ENCODE measurements around the gene EIF2B2.

The EIF2B2 gene

DNA sequence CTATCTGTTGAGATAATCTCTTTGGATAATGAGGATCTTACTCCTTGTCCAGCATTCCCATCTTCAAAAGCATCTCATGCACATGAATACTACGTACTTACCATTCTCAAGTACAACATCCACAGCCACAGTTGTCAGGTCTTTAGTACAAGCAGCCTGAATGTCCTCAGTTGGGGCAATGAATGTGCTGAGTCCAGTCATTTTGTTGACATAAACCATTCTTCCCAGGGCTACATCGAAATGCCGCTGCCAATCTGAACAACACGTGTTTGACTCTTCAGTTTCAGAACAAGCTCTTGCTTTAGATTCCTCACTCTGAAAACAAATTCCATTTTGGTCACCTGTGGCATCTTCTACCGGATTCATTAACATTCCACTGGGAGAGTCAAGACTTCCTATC is 43.6 kb downstream of the EIF2B2 start:
- no peak for DNase-seq (ENCODE audit: low spot score)

DNA sequence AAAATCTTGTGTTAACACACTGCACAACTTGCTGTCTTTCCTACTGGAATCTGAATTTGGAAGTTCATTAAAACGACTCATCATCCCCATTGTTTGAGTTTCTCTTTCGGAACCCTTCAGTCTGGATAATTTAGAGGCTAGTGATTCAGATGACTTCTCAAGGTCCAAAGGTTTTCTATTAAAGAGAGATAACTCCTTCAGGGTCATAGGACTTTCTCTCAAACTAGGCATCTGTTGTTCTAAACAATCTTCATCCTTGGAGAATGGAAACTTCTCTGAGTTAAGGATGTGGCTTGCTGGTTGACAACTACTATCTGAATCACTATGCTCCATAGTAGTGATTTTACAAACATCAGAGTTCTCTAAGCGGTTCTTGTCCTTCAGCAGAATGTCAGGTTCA is 44.2 kb downstream of the EIF2B2 start:
- no peak for DNase-seq (ENCODE audit: low spot score)

DNA sequence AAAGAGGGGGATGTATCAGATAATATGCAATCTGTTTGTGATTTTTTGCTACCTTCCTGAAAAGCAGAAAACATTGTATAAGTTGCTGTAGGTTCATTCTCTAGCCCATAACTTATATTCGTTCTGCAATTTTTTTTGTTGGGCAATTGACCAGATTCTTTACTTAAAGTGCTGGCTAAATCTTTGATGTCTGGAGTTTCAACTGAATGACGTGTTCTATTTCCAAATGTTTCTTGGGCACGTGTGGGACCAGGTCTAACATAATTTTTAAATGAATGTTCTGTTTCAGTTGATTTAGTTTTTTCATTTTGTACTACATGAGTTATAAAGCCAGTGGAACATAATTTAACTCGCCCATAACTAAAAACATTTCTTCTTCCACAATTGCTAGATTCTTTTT is 44.8 kb downstream of the EIF2B2 start:
- no peak for DNase-seq (ENCODE audit: low spot score)

DNA sequence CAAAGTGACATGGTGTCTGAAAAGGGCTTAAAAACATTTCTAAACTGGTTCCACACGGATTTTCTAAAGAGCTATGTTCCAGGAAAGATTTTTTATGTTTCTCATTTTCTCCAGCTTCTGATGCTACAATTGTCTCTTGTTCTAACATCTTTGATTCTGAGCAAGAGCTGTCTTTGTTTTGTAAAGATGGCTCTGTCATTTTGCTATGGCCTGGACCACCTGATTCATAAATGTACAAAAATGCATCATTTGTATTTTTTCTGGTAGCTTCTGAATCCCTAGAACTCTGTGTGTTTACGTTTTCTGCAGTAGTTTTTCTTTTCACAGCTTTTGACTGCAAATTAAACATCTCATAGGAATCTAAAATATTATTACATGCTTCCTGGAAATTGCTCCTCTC is 45.4 kb downstream of the EIF2B2 start:
- DNase-seq (ENCODE audit: low spot score) = no peak

DNA sequence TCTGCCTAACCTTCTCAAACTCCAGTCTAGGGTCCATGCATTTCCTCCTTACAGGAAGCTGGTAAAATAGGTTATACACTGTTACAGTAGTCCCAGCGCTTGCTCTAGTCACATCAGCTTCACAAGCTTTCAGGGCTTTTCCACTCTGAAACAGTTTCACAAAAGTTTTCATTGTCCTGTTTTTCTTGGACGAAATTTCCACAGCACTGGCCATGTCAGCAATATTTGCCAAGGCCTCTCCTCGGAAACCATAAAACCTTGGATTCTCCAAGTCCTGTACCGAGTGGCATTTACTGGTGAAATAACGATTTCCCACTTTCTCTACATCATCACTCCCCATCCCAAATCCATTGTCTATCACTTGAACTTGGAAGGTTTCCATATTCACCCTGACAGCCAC is 46.4 kb downstream of the EIF2B2 start:
- DNase-seq (ENCODE audit: low spot score) = no peak

DNA sequence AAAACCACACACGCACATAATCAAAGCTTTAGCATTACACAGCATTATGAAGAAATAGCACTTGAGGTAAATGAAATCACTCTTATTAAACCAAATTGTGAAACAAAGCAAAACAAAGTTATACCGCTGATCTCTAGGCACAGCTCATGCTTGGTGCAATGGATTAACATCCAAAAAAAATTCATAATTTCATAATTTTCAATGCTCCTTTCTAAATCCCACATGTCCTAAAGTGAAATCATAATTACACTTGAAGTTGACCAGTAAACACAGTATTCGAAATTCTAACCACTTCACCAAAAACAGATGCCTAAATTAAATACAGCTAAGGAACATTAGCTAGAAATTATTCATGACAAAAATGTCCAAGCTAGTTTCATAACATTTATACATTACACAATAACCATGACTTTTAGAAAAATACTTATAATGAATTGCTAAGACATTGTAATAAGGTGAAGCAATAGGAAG is 47.0 kb downstream of the EIF2B2 start:
- no peak for DNase-seq (ENCODE audit: low spot score)

DNA sequence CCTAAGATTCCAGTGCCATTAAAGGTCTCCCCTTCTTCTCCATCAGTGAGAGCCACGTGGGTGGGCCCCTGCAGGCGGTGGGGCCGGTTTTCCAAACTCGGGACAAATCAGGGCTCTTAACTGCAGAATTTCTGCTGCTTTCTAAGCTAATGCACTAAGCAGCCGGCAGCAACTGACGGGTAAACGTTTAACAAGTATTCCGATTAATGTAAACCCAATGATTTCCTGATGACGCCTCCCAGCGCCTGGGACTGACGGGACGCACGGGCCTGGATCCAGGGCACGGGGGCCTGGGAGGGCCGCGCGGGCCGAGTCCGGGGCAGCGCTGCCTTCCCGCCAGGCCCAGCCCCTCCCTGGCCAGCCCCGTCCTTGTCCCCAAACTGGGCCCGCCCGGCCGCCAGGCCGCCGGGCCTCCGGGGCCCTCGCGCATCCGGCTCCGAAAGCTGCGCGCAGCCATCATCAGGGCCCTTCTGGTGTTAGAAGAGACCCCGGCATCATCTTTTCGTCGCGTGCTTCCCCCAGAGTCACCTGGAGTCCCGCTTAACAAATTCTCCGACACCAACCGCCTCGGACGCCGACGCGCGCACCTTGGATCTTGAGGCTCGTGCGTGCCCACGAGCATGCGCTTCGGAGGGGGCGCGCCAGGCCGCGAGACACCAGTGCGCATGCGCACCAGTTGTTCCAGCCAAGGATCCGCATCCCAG is 48.3 kb downstream of the EIF2B2 start, which contains the start of gene MLH3:
Gene MLH3 (minus strand): TSS at position 616 of the 704 bp plus-strand sequence. CDS start 1,812 bp downstream, outside the sequence.
- DNase-seq (ENCODE audit: low spot score) = peak; percentile 88

DNA sequence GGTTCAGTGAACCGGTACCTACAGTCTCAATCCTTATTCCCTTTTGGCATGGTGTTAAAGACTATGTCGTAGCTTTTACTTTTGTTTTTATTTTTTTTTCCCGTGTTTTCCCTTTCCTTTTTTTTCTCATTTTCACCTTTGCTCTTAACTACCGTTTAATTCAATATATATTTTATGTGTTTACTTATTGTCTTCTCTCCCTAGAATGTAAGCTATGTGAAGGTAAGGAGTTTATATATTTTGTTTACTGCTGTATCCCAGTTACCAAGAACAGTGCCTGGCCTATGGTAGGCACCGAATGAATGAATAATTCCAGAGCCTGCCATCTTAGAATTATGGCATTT is 48.8 kb downstream of the EIF2B2 start:
- no peak for DNase-seq (ENCODE audit: low spot score)

DNA sequence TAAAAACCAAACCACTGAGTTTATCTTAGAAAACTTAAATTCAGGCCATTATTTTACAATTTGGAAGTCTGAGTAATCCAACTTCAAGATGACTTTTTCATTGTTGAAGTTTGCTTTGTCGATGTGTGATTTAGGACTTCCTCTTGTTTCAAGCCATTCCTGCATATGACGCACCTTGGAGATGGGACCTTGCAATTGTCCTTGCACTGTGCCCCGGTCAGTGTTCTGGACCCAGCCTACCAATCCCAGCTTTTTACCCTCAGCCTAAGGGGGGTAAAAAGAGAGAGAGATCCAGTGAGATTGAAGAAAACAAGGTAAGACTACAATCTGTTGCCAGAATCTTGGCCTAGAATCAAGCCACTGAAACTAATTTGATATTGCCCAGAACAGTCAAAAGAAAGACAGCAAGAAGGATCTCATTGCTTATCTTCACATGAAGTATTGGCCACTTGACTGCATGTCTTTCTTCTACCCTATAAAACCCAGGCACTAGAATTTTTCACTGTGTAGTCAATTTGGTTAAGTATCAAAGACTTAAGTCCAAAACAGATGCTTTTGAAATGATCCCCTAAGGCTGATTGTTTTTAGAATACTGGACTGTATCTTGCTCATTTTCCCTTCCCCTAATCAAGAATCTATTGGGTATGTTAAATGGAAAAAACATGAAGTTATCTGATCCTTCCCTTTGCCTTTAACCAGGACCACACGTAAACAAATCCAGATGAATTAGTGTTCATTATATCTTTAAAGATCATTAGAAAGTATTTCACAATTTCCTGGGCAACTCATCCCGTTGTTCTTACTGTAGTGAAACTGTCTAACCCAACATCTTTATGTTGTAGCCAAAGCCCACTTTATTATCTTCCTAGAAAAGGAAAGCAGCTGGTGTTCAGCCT is 50.9 kb downstream of the EIF2B2 start:
- DNase-seq (ENCODE audit: low spot score) = no peak

DNA sequence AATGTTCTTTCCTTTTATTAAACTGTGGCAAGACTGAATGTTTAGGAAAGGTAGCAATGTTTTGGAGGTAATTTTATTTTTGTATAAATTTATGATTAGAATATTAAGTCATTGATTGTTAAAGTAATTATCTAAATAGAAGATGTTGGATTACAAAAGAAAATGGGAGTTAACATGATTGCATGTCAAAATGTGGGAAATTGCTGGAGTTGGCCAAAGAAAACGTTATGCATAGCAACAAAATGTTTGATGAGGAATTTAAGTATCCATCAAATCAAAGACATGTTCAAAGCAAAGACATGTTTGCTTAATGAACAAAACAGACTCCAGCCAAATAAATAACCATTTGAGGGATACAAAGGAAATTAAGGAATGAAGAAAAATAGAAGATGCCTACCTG is 51.7 kb downstream of the EIF2B2 start:
- no peak for DNase-seq (ENCODE audit: low spot score)

DNA sequence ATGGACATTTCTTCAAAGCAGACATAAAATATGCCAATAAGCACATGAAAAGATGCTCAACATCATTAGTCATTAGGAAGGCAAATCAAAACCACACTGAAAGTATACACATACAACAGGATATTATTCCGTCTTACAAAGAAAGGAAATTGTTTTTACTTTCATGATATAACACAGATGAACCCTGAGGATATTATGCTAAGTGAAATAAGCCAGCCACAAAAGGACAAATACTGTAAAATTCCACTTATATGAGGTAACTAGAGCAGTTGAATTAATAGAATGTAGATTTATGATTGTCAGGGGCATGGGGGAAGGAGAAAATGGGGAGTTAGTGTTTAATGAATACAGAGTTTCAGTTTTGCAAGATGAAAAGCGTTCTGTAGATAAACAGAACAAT is 56.9 kb downstream of the EIF2B2 start:
- no peak for DNase-seq (ENCODE audit: low spot score)

DNA sequence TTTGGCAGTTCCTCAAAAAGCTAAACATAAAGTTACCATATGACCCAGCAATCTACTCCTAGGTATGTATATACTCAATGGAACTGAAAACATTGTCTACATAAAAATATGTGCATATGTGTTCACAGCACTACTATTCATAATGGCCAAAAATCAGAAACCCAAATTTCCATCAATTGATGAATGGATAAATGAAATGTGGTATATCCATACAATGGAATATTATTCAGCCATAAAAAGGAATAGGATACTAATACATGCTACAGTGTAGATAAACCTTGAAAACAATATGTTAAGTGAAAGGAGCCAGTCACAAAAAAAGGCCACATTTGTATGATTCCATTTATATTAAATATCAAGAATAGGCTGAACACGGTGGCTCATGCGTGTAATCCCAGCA is 57.7 kb downstream of the EIF2B2 start:
- DNase-seq (ENCODE audit: low spot score) = no peak

Measured in SW480 (cell line).